NCI-H146 treated with DMSO at 0.1 percent for 48 hours (cell line): ENCODE measurements around the gene ID3.
A peak's percentile ranks its signal among the peaks of the same experiment; 100 is the strongest.

Experiments used
- DNase-seq: peaks from one replicate; lab custom pipeline; 2025; ENCODE audit not compliant: unreplicated experiment; lab: John Stamatoyannopoulos, UW

Gene ID3

GRCh38 chr1:23566304-23566703, 7.0 kb upstream of the ID3 start:
- DNase-seq, result no peak

- no peak for DNase-seq
Measured at GRCh38 chr1:23565776-23566175, 6.5 kb upstream of the ID3 start.

- no peak for DNase-seq
Measured at GRCh38 chr1:23564529-23565122, 5.3 kb upstream of the ID3 start.

GRCh38 chr1:23563755-23564374, 4.6 kb upstream of the ID3 start:
- no peak for DNase-seq

GRCh38 chr1:23563003-23563402, 3.7 kb upstream of the ID3 start:
- no peak for DNase-seq

GRCh38 chr1:23562137-23562876, 3.0 kb upstream of the ID3 start:
- DNase-seq, result peak; percentile 81

- no peak for DNase-seq
Measured at GRCh38 chr1:23561813-23562100, 2.5 kb upstream of the ID3 start.

GRCh38 chr1:23561076-23561812, 1.9 kb upstream of the ID3 start:
- no peak for DNase-seq

- no peak for DNase-seq
Measured at GRCh38 chr1:23559985-23560741, 862 bp upstream of the ID3 start.

GRCh38 chr1:23558872-23559135, 497 bp downstream of the ID3 start:
- no peak for DNase-seq

- DNase-seq, result no peak
Measured at GRCh38 chr1:23558140-23558871, 995 bp downstream of the ID3 start.

GRCh38 chr1:23557471-23558124, 1.7 kb downstream of the ID3 start:
- DNase-seq, result no peak

GRCh38 chr1:23556635-23557470, 2.4 kb downstream of the ID3 start:
- DNase-seq, result no peak

- DNase-seq, result peak; percentile 51
Measured at GRCh38 chr1:23555986-23556634, 3.2 kb downstream of the ID3 start.

- no peak for DNase-seq
Measured at GRCh38 chr1:23555270-23555985, 3.9 kb downstream of the ID3 start.

- peak; percentile 81 for DNase-seq
Measured at GRCh38 chr1:23554481-23555269, 4.6 kb downstream of the ID3 start.

GRCh38 chr1:23554127-23554480, 5.2 kb downstream of the ID3 start:
- no peak for DNase-seq
